Measurements from ENCODE around the gene ADAMTS14.
"Not testable (repeated sequence)": the region's sequence is repeated elsewhere in the genome, so short reads cannot be mapped to it uniquely, and the experiment has no call there.

The ADAMTS14 gene

DNA sequence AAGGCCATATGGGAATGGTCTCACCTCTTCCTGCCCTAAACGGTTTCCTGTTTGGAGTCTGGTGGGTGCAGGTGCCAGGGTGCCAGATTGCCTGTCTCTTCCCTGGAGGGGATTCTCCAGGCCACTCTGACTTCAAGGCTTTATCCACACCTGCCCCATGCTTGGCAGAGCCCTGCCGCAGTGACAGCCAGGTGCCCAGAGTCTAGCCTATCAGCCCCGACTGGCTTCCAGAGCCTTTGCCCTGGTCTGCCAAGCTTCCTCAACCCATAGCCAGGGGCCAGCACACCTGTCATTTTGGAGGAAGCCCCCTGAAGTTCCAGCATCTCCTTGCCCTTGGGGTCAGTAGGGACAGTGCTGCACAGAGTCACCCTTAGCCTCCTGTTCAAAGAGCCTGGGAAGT, 91.3 kb downstream of the ADAMTS14 start:
- H3K27me3 ChIP-seq (ENCODE audit: insufficient read depth, low read length) = peaks cover 8% of the 10 kb centered on the region
- no peaks in the 10 kb centered on the region for H3K4me1 ChIP-seq (ENCODE audit: control insufficient read depth, insufficient read depth, low read length, unreplicated experiment)
- H3K27ac ChIP-seq (ENCODE audit: low read depth, low read length) = no peak overlapping the region
- H3K79me2 ChIP-seq (ENCODE audit: control insufficient read depth, insufficient read depth, low read length, unreplicated experiment) = no peaks in the 10 kb centered on the region
- no peak overlapping the region for H2AFZ ChIP-seq (ENCODE audit: low read length, unreplicated experiment)
- no peak overlapping the region for H3K4me3 ChIP-seq (ENCODE audit: low read depth, low read length)
- H3K36me3 ChIP-seq (ENCODE audit: insufficient read depth, low read length) = no peaks in the 10 kb centered on the region

DNA sequence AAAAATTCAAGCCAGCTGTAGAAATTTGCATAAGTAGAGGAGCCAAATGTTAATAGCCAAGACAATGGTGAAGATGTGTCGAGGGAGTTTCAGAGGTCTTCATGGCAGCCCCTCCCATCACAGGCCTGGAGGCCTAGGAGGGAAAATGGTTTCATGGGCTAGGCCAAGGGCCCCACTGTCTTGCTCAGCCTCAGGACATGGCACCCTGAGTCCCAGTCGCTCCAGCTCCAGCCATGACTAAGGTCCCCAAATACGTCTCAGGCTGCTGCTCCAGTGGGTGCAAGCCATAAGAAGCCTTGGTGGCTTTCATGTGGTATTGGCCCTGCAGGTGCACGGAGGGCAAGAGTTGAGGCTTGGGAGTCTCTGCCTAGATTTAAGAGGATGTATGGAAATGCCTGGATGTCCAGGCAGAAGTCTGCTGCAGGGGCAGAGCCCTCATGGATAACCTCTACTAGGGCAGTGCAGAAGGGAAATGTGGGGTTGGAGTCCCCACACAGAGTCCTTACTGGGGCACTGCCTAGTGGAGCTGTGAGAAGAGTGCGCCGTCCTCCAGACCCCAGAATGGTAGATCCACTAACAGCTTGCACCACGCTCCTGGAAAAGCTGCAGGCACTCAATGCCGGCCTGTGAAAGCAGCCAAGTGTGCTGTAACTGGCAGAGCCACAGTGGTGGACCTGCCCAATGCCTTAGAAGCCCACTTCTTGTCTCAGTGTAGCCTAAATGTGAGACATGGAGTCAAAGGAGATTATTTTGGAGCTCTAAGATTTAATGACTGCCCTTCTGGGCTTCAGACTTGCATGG, 93.7 kb downstream of the ADAMTS14 start:
- Histone ChIP-seq H3K79me2 (ENCODE audit: control insufficient read depth, insufficient read depth, low read length, unreplicated experiment) (no peaks in the 10 kb centered on the region), H3K27me3 (ENCODE audit: insufficient read depth, low read length) (peaks cover 22% of the 10 kb centered on the region), H3K36me3 (ENCODE audit: insufficient read depth, low read length) (no peaks in the 10 kb centered on the region), H3K4me1 (ENCODE audit: control insufficient read depth, insufficient read depth, low read length, unreplicated experiment) (no peaks in the 10 kb centered on the region), H3K4me3 (ENCODE audit: low read depth, low read length) (no peak overlapping the region), H3K27ac (ENCODE audit: low read depth, low read length) (no peak overlapping the region), H2AFZ (ENCODE audit: low read length, unreplicated experiment) (no peak overlapping the region)

DNA sequence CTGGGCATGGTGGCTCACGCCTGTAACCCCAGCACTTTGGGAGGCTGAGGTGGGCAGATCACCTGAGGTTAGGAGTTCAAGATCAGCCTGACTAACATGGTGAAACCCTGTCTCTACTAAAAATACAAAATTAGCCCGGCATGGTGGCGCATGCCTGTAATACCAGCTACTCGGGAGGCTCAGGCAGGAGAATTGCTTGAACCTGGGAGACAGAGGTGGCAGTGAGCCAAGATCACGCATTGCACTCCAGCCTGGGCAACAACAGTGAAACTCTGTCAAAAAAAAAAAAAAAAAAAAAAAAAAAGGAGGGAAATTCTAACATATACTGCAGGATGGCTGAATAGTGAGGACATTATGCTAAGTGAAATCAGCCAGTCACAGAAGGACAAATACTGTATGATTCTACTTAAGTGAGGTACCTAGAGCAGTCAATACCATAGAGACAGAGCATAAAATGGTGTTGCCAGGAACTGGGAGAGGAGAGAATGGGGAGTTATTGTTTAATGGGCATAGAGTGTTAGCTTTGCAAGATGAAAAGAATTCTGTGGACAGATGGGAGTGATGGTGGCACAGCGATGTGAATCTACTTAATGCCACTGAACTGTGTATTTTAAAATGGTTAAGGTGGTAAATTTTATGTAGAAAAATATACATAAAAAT, 95.8 kb downstream of the ADAMTS14 start:
- H3K36me3 ChIP-seq (ENCODE audit: insufficient read depth, low read length); H3K4me1 ChIP-seq (ENCODE audit: control insufficient read depth, insufficient read depth, low read length, unreplicated experiment); H3K79me2 ChIP-seq (ENCODE audit: control insufficient read depth, insufficient read depth, low read length, unreplicated experiment); H3K27ac ChIP-seq (ENCODE audit: low read depth, low read length); H2AFZ ChIP-seq (ENCODE audit: low read length, unreplicated experiment); H3K4me3 ChIP-seq (ENCODE audit: low read depth, low read length): not testable (repeated sequence)
- H3K27me3 ChIP-seq (ENCODE audit: insufficient read depth, low read length) = peaks cover 22% of the 10 kb centered on the region

DNA sequence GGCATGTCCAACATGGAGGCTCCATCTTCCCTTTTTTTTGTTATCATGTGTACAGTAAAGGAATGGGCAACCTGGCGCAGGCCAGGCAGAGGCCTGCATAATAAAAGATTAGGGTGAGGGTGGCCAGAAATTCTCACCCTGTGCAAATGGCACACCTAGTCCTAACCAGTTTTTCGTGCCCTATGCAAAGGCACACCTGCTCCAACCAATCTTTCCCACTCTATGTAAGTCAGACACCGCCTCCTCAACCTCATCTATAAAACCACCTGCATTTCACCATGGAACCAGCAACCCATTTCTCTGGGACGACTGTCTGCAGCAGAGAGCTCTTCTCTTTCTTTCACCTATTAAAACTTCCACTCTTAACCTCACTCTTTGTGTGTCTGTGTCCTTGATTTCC, 96.8 kb downstream of the ADAMTS14 start:
- Histone ChIP-seq H3K4me3 (ENCODE audit: low read depth, low read length) (no peak overlapping the region), H3K4me1 (ENCODE audit: control insufficient read depth, insufficient read depth, low read length, unreplicated experiment) (no peaks in the 10 kb centered on the region), H2AFZ (ENCODE audit: low read length, unreplicated experiment) (no peak overlapping the region), H3K36me3 (ENCODE audit: insufficient read depth, low read length) (no peaks in the 10 kb centered on the region), H3K27me3 (ENCODE audit: insufficient read depth, low read length) (peaks cover 22% of the 10 kb centered on the region), H3K27ac (ENCODE audit: low read depth, low read length) (no peak overlapping the region), H3K79me2 (ENCODE audit: control insufficient read depth, insufficient read depth, low read length, unreplicated experiment) (no peaks in the 10 kb centered on the region)

DNA sequence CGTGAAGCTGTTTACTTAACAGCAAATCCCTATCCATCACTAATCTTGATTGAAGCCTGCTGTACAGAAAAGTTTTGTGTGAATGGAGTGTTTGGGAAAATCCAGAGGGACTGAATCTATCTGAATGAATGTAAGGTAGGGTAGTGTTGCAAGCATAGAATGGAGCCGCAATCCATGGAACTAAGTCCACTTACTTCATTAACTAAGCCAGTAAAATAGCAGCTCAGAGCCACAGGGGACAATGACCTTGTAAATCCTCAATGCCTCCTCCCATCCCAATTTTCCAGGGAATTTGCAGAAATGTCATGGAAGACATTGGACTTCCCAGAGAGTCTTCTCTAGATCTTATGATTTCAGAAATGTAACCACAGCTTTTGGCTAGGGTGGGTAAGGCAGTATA, 97.7 kb downstream of the ADAMTS14 start:
- H3K79me2 ChIP-seq (ENCODE audit: control insufficient read depth, insufficient read depth, low read length, unreplicated experiment) = no peaks in the 10 kb centered on the region
- H3K36me3 ChIP-seq (ENCODE audit: insufficient read depth, low read length) = no peaks in the 10 kb centered on the region
- peaks cover 21% of the 10 kb centered on the region for H3K27me3 ChIP-seq (ENCODE audit: insufficient read depth, low read length)
- no peaks in the 10 kb centered on the region for H3K4me1 ChIP-seq (ENCODE audit: control insufficient read depth, insufficient read depth, low read length, unreplicated experiment)
- no peak overlapping the region for H3K27ac ChIP-seq (ENCODE audit: low read depth, low read length)
- no peak overlapping the region for H2AFZ ChIP-seq (ENCODE audit: low read length, unreplicated experiment)
- no peak overlapping the region for H3K4me3 ChIP-seq (ENCODE audit: low read depth, low read length)

DNA sequence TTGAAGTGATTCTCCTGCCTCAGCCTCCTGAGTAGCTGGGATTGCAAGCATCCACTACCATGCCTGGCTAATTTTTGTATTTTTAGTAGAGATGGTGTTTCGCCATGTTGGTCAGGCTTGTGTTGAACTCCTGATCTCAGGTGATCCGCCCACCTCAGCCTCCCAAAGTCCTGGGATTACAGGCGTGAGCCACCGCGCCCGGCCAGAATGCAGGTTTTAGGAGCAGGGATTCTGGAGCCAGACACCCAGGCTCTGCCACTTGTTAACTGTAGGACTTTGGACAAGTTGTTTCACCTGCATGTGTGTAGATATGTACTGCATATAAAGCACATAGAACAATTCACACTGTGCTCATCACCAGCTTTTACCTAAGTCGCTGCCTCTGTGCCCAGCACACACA, 98.2 kb downstream of the ADAMTS14 start:
- H3K4me3 ChIP-seq (ENCODE audit: low read depth, low read length); H2AFZ ChIP-seq (ENCODE audit: low read length, unreplicated experiment); H3K36me3 ChIP-seq (ENCODE audit: insufficient read depth, low read length); H3K4me1 ChIP-seq (ENCODE audit: control insufficient read depth, insufficient read depth, low read length, unreplicated experiment); H3K79me2 ChIP-seq (ENCODE audit: control insufficient read depth, insufficient read depth, low read length, unreplicated experiment); H3K27ac ChIP-seq (ENCODE audit: low read depth, low read length): not testable (repeated sequence)
- H3K27me3 ChIP-seq (ENCODE audit: insufficient read depth, low read length) = peaks cover 17% of the 10 kb centered on the region

DNA sequence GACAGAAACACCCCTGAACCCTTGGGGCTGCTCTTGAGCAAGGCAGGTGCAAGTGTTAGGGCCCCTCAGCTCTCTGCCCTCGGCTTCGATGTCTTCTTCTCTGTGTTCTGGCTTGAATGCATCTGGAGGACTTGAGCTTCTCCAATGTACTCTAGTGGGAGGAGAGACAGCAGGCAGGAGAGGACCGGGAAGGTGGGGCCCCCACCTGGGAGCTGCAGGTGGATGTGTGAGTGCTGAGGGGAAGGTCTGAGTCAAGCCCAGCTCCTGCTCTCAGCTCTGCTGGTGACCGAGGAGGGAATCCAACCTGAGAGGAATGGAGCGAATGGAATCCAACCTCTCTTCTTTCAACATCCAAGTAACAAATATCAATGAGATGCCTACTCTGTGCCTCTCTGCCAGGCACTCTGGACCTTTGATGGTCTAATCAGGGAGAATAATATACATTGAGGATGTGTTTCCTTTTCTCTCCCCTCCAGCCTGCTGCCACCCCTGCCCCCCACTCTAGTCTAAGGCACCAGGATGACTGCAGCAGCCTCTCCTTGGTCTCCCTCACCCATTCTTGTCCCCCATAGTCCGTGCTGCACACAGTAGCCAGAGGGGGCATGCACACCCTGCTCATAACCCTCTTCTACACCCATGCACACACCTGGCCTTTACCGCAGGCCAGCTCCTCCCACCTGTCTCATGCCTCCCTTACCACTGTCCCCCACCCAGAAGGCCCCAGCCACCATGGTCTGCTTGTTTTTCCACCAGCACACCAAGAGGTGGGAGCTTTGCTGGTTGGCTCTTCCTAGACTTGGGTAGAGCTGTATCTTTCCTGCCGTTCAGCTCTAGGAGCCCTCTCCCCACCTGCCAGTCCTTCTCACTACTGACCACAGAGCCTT, 99.2 kb downstream of the ADAMTS14 start:
- no peak overlapping the region for H2AFZ ChIP-seq (ENCODE audit: low read length, unreplicated experiment)
- peaks cover 17% of the 10 kb centered on the region for H3K27me3 ChIP-seq (ENCODE audit: insufficient read depth, low read length)
- H3K27ac ChIP-seq (ENCODE audit: low read depth, low read length) = no peak overlapping the region
- no peaks in the 10 kb centered on the region for H3K36me3 ChIP-seq (ENCODE audit: insufficient read depth, low read length)
- H3K79me2 ChIP-seq (ENCODE audit: control insufficient read depth, insufficient read depth, low read length, unreplicated experiment) = no peaks in the 10 kb centered on the region
- no peaks in the 10 kb centered on the region for H3K4me1 ChIP-seq (ENCODE audit: control insufficient read depth, insufficient read depth, low read length, unreplicated experiment)
- no peak overlapping the region for H3K4me3 ChIP-seq (ENCODE audit: low read depth, low read length)

DNA sequence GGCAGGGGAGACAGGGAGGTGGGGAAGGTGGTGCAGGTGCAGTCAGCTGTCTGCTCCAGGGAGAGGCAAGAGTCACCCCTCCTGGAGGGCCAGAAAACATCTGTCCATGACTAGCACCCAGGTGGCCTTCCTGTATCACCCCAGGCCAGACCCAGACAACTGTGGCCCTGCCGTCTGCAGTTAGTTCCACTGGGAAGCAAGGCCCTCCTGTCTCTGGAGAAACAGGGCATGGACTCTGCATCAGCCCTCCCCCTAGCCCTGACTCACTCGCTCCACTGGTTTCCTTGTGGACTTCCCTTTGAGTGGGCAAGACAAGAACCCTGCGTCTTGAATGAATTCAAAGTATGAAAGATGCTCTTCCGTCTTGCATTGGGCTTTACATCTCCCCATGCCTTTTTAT, 100.3 kb downstream of the ADAMTS14 start:
- Histone ChIP-seq H3K4me1 (ENCODE audit: control insufficient read depth, insufficient read depth, low read length, unreplicated experiment) (no peaks in the 10 kb centered on the region), H2AFZ (ENCODE audit: low read length, unreplicated experiment) (no peak overlapping the region), H3K27me3 (ENCODE audit: insufficient read depth, low read length) (peaks cover 17% of the 10 kb centered on the region), H3K79me2 (ENCODE audit: control insufficient read depth, insufficient read depth, low read length, unreplicated experiment) (no peaks in the 10 kb centered on the region), H3K36me3 (ENCODE audit: insufficient read depth, low read length) (no peaks in the 10 kb centered on the region), H3K27ac (ENCODE audit: low read depth, low read length) (no peak overlapping the region), H3K4me3 (ENCODE audit: low read depth, low read length) (no peak overlapping the region)

DNA sequence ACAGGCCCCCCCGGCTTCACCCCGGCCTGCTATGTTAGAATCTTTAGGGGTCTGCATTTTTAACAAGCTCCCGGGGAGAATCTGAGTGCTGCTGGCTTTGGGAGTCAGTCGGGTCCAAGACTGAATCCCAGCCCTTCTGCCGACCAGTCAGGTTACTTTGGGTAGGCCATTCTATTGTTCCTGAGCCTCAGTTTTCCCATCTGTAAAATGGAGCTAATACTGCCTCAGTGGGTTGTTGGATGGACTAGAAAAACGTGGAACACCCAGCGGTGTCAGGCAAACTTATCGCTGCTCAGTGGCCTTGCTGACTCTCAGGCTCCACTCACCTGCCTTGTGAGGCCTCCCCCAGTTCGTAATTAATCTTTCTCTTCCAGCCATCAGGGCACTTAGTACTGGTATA, 101.2 kb downstream of the ADAMTS14 start:
- H3K27me3 ChIP-seq (ENCODE audit: insufficient read depth, low read length) = peaks cover 15% of the 10 kb centered on the region
- no peak overlapping the region for H2AFZ ChIP-seq (ENCODE audit: low read length, unreplicated experiment)
- no peak overlapping the region for H3K4me3 ChIP-seq (ENCODE audit: low read depth, low read length)
- no peaks in the 10 kb centered on the region for H3K79me2 ChIP-seq (ENCODE audit: control insufficient read depth, insufficient read depth, low read length, unreplicated experiment)
- no peak overlapping the region for H3K27ac ChIP-seq (ENCODE audit: low read depth, low read length)
- no peaks in the 10 kb centered on the region for H3K36me3 ChIP-seq (ENCODE audit: insufficient read depth, low read length)
- no peaks in the 10 kb centered on the region for H3K4me1 ChIP-seq (ENCODE audit: control insufficient read depth, insufficient read depth, low read length, unreplicated experiment)

DNA sequence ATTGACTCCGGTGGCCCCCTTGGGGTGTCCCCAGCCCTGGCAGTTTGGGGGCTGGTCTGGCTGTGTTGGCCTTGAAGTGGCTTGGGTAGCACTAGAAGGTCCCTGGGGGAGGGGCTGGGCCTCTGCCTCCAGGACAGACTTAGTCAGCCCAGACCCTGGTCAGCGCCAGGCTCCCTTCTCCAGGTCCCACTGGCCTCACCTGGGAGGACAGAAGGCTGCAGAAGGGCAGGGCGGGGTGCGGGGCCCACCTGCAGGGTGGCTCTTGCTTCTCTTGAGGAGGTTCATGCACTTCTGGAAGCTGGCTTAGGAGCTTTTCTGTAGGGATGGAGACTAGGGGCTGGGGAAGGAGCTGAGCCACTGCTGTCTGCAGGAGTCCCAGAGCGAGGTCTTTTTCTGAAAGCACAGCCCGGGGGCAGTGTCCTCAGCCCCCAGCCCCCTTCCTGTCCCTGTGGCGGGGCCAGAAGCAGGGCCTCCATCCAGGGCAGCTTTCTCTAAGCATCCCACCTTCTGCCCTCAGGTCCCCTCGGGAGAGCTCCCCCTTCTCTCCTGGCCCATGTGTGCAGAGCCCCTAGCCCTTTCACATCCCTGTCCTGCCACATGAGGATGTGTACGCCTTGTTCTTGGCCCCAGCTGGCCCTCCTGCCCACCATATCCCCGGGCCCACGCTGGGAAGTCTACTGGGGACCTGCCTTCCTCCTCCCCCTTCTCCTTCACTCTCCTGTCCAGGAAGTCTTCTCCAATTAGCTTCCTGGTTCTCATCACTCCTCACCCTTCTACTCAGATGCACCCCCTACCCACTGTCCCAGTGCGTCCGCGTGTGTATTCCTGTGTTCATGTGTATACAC, 101.9 kb downstream of the ADAMTS14 start:
- H3K36me3 ChIP-seq (ENCODE audit: insufficient read depth, low read length) = no peaks in the 10 kb centered on the region
- H3K4me3 ChIP-seq (ENCODE audit: low read depth, low read length) = no peak overlapping the region
- no peaks in the 10 kb centered on the region for H3K4me1 ChIP-seq (ENCODE audit: control insufficient read depth, insufficient read depth, low read length, unreplicated experiment)
- H2AFZ ChIP-seq (ENCODE audit: low read length, unreplicated experiment) = no peak overlapping the region
- H3K79me2 ChIP-seq (ENCODE audit: control insufficient read depth, insufficient read depth, low read length, unreplicated experiment) = no peaks in the 10 kb centered on the region
- H3K27ac ChIP-seq (ENCODE audit: low read depth, low read length) = no peak overlapping the region
- H3K27me3 ChIP-seq (ENCODE audit: insufficient read depth, low read length) = peaks cover 10% of the 10 kb centered on the region

Data from ACC112 (cell line).